Neural progenitor cell (in vitro differentiated cells): Measurements from ENCODE around the gene ATE1.

ENCODE experiments used
- CTCF ChIP-seq: fragments of 200-600 bp; sonication (generic); IDR thresholded peaks from 2 replicates; pipeline ENCODE4 v1.5.1; 2017; ENCODE audit warnings: antibody characterized with exemption, mild to moderate bottlenecking
- EZH2 ChIP-seq: fragments of 200-600 bp; sonication (generic); IDR thresholded peaks from 2 replicates; pipeline ENCODE4 v1.6.1; 2017; ENCODE audit warnings: antibody characterized with exemption, mild to moderate bottlenecking, moderate library complexity

DNA sequence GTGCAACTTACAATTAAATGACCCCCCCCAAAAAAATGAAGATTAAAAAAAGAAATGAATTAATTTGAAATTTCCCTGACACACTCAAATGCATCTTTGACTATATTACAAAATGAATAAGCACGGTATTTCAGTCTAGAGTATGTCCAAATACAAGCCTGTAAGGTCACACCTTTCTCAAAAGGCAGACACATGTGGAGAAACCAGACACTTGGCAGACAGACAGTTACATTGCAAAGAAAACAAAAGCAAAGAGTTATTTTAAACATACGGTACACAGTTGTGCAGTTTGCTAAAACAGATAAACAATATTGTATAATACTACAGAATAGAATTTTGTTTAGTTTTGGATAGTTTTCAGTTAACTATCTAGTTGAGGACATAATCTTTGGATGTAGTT lies 153.0 kb downstream of the ATE1 start:
- TF ChIP-seq CTCF (no peak), EZH2 (no peak)
